BLaER1 (cell line): ENCODE measurements around the gene FOSL1.
A peak's percentile ranks its signal among the peaks of the same experiment; 100 is the strongest.

ENCODE experiments used
- H3K27ac ChIP-seq: shearing (Covaris generic); formaldehyde crosslinking; 2 replicates; pipeline ENCODE4 v1.8.1; 2022
- H3K27me3 ChIP-seq: shearing (Covaris generic); formaldehyde crosslinking; 2 replicates; pipeline ENCODE4 v1.8.1; 2022
- H3K36me3 ChIP-seq: shearing (Covaris generic); formaldehyde crosslinking; 2 replicates; pipeline ENCODE4 v1.8.1; 2022
- H3K4me1 ChIP-seq: shearing (Covaris generic); formaldehyde crosslinking; 2 replicates; pipeline ENCODE4 v1.8.1; 2022
- H3K4me2 ChIP-seq: shearing (Covaris generic); formaldehyde crosslinking; 2 replicates; pipeline ENCODE4 v1.8.1; 2022
- H3K4me3 ChIP-seq: shearing (Covaris generic); formaldehyde crosslinking; 2 replicates; pipeline ENCODE4 v1.8.1; 2022
- H3K9ac ChIP-seq: shearing (Covaris generic); formaldehyde crosslinking; 2 replicates; pipeline ENCODE4 v1.8.1; 2022
- H3K9me3 ChIP-seq: shearing (Covaris generic); formaldehyde crosslinking; 2 replicates; pipeline ENCODE4 v1.8.1; 2022
- H4K20me1 ChIP-seq: shearing (Covaris generic); formaldehyde crosslinking; 2 replicates; pipeline ENCODE4 v1.8.1; 2022
- Cebpa-rat ChIP-seq: shearing (Covaris generic); IDR thresholded peaks from 2 replicates; pipeline ENCODE4 v1.8.1; 2022

FOSL1 gene

GRCh38 chr11:65891219-65892136 is 8.7 kb downstream of the FOSL1 start:
- peak overlapping the region; percentile 99 for H3K9ac ChIP-seq
- H3K27ac ChIP-seq = peak overlapping the region; percentile 98
- peaks cover 31% of the 10 kb centered on the region for H4K20me1 ChIP-seq
- no peaks in the 10 kb centered on the region for H3K9me3 ChIP-seq
- H3K4me1 ChIP-seq = peaks cover 64% of the 10 kb centered on the region
- H3K4me3 ChIP-seq = peak overlapping the region; percentile 97
- peaks cover 8% of the 10 kb centered on the region for H3K36me3 ChIP-seq
- TF ChIP-seq Cebpa-rat = no peak
- peak overlapping the region; percentile 98 for H3K4me2 ChIP-seq
- peaks cover 3% of the 10 kb centered on the region; the same call in 1 of the 2 replicates for H3K27me3 ChIP-seq

GRCh38 chr11:65890324-65891218 is 9.6 kb downstream of the FOSL1 start, which contains the start of gene CCDC85B:
Gene CCDC85B, plus strand, starts transcription at chr11:65890673. Its CDS starts 111 bp downstream, at chr11:65890784.
- peaks cover 31% of the 10 kb centered on the region for H4K20me1 ChIP-seq
- H3K4me3 ChIP-seq = peak within 1 kb of the TSS; percentile 97
- H3K9ac ChIP-seq = peak within 1 kb of the TSS; percentile 99
- H3K36me3 ChIP-seq = peaks cover 17% of the 10 kb centered on the region
- H3K27me3 ChIP-seq = no peaks in the 10 kb centered on the region
- H3K9me3 ChIP-seq = no peaks in the 10 kb centered on the region
- no peak for TF ChIP-seq Cebpa-rat
- peak within 1 kb of the TSS; percentile 98 for H3K27ac ChIP-seq
- H3K4me1 ChIP-seq = peaks cover 73% of the 10 kb centered on the region
- peak within 1 kb of the TSS; percentile 98 for H3K4me2 ChIP-seq

- H3K4me2 ChIP-seq = peak within 1 kb of the TSS; percentile 98
- peak within 1 kb of the TSS; percentile 82 for H3K27ac ChIP-seq
- H3K4me1 ChIP-seq = peaks cover 69% of the 10 kb centered on the region
- H3K4me3 ChIP-seq = peak within 1 kb of the TSS; percentile 97
- H3K9me3 ChIP-seq = no peaks in the 10 kb centered on the region
- peak within 1 kb of the TSS; percentile 99 for H3K9ac ChIP-seq
- H4K20me1 ChIP-seq = peaks cover 37% of the 10 kb centered on the region
- H3K36me3 ChIP-seq = peaks cover 36% of the 10 kb centered on the region
- no peak for TF ChIP-seq Cebpa-rat
- H3K27me3 ChIP-seq = no peaks in the 10 kb centered on the region
These were observed 11.9 kb downstream of the FOSL1 start, which contains the start of gene FIBP for GRCh38 chr11:65888163-65888814. Gene FIBP, minus strand, starts transcription at chr11:65888471. Its CDS starts 53 bp downstream, at chr11:65888418.

GRCh38 chr11:65887723-65888162 is 12.4 kb downstream of the FOSL1 start:
- H3K4me1 ChIP-seq = peaks cover 65% of the 10 kb centered on the region

GRCh38 chr11:65886826-65887722 is 13.1 kb downstream of the FOSL1 start:
- Histone ChIP-seq H3K4me3 (peak overlapping the region; percentile 97), H3K4me1 (peaks cover 65% of the 10 kb centered on the region), H3K27ac (peak overlapping the region; percentile 82; the same call in 1 of the 2 replicates), H3K36me3 (peaks cover 48% of the 10 kb centered on the region), H3K4me2 (peak overlapping the region; percentile 98), H4K20me1 (peaks cover 30% of the 10 kb centered on the region), H3K27me3 (no peaks in the 10 kb centered on the region), H3K9ac (peak overlapping the region; percentile 99), H3K9me3 (no peaks in the 10 kb centered on the region)
- TF ChIP-seq Cebpa-rat = no peak

More at GRCh38 chr11:65887723-65888162, 12.4 kb downstream of the FOSL1 start:
- Histone ChIP-seq H4K20me1 (peaks cover 34% of the 10 kb centered on the region), H3K27ac (peak overlapping the region; percentile 82), H3K36me3 (peaks cover 41% of the 10 kb centered on the region), H3K9me3 (no peaks in the 10 kb centered on the region), H3K4me2 (peak overlapping the region; percentile 98), H3K27me3 (no peaks in the 10 kb centered on the region), H3K9ac (peak overlapping the region; percentile 99), H3K4me3 (peak overlapping the region; percentile 97)
- no peak for TF ChIP-seq Cebpa-rat

GRCh38 chr11:65885808-65886536 is 14.2 kb downstream of the FOSL1 start:
- no peak overlapping the region for H3K27ac ChIP-seq
- peaks cover 55% of the 10 kb centered on the region for H3K36me3 ChIP-seq
- H3K4me2 ChIP-seq = peak overlapping the region; percentile 98

GRCh38 chr11:65885231-65885630 is 15.0 kb downstream of the FOSL1 start:
- no peak overlapping the region for H3K27ac ChIP-seq
- H3K4me3 ChIP-seq = no peak overlapping the region
- H3K4me1 ChIP-seq = peaks cover 78% of the 10 kb centered on the region
- H3K4me2 ChIP-seq = peak overlapping the region; percentile 66
- H3K9ac ChIP-seq = peak overlapping the region; percentile 13; the same call in 1 of the 2 replicates
- H3K36me3 ChIP-seq = peaks cover 55% of the 10 kb centered on the region
- H3K27me3 ChIP-seq = no peaks in the 10 kb centered on the region
- no peaks in the 10 kb centered on the region for H3K9me3 ChIP-seq
- peaks cover 14% of the 10 kb centered on the region for H4K20me1 ChIP-seq
- TF ChIP-seq Cebpa-rat = no peak

More at GRCh38 chr11:65885808-65886536, 14.2 kb downstream of the FOSL1 start:
- Histone ChIP-seq H3K27me3 (no peaks in the 10 kb centered on the region), H4K20me1 (peaks cover 19% of the 10 kb centered on the region), H3K9me3 (no peaks in the 10 kb centered on the region), H3K4me3 (no peak overlapping the region), H3K4me1 (peaks cover 73% of the 10 kb centered on the region), H3K9ac (peak overlapping the region; percentile 13; the same call in 1 of the 2 replicates)
- TF ChIP-seq Cebpa-rat = no peak

- peaks cover 78% of the 10 kb centered on the region for H3K4me1 ChIP-seq
- H3K36me3 ChIP-seq = peaks cover 55% of the 10 kb centered on the region
- no peak for TF ChIP-seq Cebpa-rat
- peaks cover 14% of the 10 kb centered on the region for H4K20me1 ChIP-seq
- H3K27ac ChIP-seq = no peak overlapping the region
- H3K4me2 ChIP-seq = peak overlapping the region; percentile 66
- no peaks in the 10 kb centered on the region for H3K9me3 ChIP-seq
- no peak overlapping the region for H3K9ac ChIP-seq
- no peak overlapping the region for H3K4me3 ChIP-seq
- no peaks in the 10 kb centered on the region for H3K27me3 ChIP-seq
These were observed 15.5 kb downstream of the FOSL1 start for GRCh38 chr11:65884716-65885092.
